Measurements from ENCODE around the gene PTN.

Gene PTN

DNA sequence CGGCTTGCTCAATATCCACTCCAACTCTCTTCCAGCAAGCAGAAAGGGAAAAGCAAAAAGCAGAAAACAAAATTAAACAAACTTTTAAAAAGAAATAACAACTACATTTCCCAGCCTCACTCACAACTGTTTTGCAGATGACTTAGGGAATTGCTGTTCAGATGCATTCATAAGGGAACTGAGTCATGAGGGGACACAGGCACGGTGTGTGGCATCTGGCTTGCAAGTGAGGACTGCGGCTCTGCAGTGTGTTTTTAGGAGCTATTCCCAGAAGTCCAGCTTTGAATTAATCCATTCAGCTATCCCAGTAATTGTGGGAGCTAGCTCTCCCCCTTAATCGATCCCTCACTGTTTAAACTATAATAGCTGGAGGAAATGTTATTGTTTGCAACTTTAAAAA, 30.3 kb downstream of the PTN start:
- TF ChIP-seq, protein P1, sequence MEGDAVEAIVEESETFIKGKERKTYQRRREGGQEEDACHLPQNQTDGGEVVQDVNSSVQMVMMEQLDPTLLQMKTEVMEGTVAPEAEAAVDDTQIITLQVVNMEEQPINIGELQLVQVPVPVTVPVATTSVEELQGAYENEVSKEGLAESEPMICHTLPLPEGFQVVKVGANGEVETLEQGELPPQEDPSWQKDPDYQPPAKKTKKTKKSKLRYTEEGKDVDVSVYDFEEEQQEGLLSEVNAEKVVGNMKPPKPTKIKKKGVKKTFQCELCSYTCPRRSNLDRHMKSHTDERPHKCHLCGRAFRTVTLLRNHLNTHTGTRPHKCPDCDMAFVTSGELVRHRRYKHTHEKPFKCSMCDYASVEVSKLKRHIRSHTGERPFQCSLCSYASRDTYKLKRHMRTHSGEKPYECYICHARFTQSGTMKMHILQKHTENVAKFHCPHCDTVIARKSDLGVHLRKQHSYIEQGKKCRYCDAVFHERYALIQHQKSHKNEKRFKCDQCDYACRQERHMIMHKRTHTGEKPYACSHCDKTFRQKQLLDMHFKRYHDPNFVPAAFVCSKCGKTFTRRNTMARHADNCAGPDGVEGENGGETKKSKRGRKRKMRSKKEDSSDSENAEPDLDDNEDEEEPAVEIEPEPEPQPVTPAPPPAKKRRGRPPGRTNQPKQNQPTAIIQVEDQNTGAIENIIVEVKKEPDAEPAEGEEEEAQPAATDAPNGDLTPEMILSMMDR (IDR thresholded peaks at IDR 0.05; ENCODE audit: control extremely low read depth, extremely low read depth, low read depth, missing control alignments), result no peak
- ChIA-PET POLR2A (no interaction called here), CTCF (no interaction called here)
- DNase-seq (ENCODE audit: extremely low spot score), result no peak

DNA sequence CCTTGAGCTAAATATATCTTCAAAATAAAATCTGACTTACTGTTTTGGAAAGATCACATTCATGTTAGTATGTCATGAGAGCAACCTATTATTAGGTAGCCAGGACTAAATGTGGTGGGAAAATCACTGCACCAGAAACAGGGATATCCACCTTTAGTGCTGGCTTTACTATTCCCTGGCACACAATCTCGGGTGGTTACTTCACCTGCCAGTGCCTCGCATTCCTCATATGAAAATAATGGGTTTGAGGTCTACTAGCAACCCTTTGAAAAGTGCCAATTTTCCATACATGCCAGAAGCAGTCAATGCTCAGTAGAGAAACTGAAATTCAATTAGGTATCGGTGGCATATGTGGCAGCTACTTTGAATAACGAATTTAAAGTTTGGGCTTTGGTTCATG, 36.8 kb downstream of the PTN start:
- CTCF ChIA-PET, result interaction anchor here (0.8 kb wide), 1 partner anchor 16 kb away, joined by 3 read pairs; no protein-coding TSS in a partner anchor
- TF ChIP-seq, protein P1 (IDR thresholded peaks at IDR 0.05; ENCODE audit: control extremely low read depth, extremely low read depth, low read depth, missing control alignments), result no peak
- DNase-seq (ENCODE audit: extremely low spot score), result no peak
- POLR2A ChIA-PET, result no interaction called here

- POLR2A ChIA-PET, result no interaction called here
- TF ChIP-seq, protein P1 (IDR thresholded peaks at IDR 0.05; ENCODE audit: control extremely low read depth, extremely low read depth, low read depth, missing control alignments), result no peak
- CTCF ChIA-PET, result interaction anchor here (0.8 to 1.1 kb wide), 2 partner anchors 10 to 17 kb away, joined by 3 to 4 read pairs; no protein-coding TSS in a partner anchor
- no peak for DNase-seq (ENCODE audit: extremely low spot score)
Observed at GRCh38 chr7:137305901-137306621, 37.5 kb downstream of the PTN start.

GRCh38 chr7:137304624-137305235, 38.8 kb downstream of the PTN start:
- CTCF ChIA-PET, result interaction anchor here (1.1 to 1.4 kb wide), 2 partner anchors 8 to 25 kb away, joined by 3 to 4 read pairs; no protein-coding TSS in a partner anchor
- no peak for DNase-seq (ENCODE audit: extremely low spot score)
- TF ChIP-seq, protein P1 (IDR thresholded peaks at IDR 0.05; ENCODE audit: control extremely low read depth, extremely low read depth, low read depth, missing control alignments), result no peak
- POLR2A ChIA-PET, result no interaction called here

- POLR2A ChIA-PET, result no interaction called here
- no peak for DNase-seq (ENCODE audit: extremely low spot score)
- TF ChIP-seq, protein P1 (IDR thresholded peaks at IDR 0.05; ENCODE audit: control extremely low read depth, extremely low read depth, low read depth, missing control alignments), result no peak
- CTCF ChIA-PET, result interaction anchor here (1.4 kb wide), 1 partner anchor 25 kb away, joined by 3 read pairs; no protein-coding TSS in a partner anchor
Observed at GRCh38 chr7:137304165-137304564, 39.4 kb downstream of the PTN start.

DNA sequence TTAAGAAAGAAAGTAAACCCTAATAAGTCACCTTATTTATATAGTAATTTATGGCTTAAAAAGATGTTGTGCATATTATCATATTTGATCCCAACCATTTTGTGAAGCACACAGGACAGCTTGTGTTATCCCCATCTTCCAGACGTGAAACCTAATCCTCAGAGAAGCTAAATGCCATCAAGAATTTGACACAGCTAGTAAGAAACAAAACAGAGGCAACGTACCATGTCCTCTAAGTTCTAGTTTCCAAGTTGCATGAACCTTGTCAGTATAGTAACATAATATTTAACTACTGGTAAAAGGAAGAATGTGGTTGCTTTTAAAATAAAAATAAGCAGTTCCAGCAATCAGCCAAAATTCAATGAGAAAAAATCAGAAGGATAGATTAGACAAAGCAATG, 41.5 kb downstream of the PTN start:
- POLR2A ChIA-PET, result no interaction called here
- TF ChIP-seq, protein P1 (IDR thresholded peaks at IDR 0.05; ENCODE audit: control extremely low read depth, extremely low read depth, low read depth, missing control alignments), result no peak
- CTCF ChIA-PET, result interaction anchor here (2.2 kb wide), 1 partner anchor 11 kb away, joined by 11 read pairs; no protein-coding TSS in a partner anchor
- DNase-seq (ENCODE audit: extremely low spot score), result no peak

Measured in GM10248 (cell line).